MM.1S (cell line): ENCODE data around the gene UBXN11.
A peak's percentile ranks its signal among the peaks of the same experiment; 100 is the strongest.

Source experiments
- DNase-seq: peaks from one replicate; pipeline ENCODE4 v3.0.0-alpha.2; 2015
- H2AFZ ChIP-seq: fragments of 300-600 bp; sonication (generic); 2 replicates; pipeline ENCODE4 v1.6.0; 2016; ENCODE audit warnings: antibody characterized with exemption, low read length
- H3F3A ChIP-seq: fragments of 300-600 bp; sonication (generic); 2 replicates; pipeline ENCODE4 v1.6.1; 2016; ENCODE audit warnings: mild to moderate bottlenecking, antibody characterized with exemption, low read length, moderate library complexity, mixed read lengths; ENCODE audit not compliant: insufficient read depth
- H3K27ac ChIP-seq: fragments of 300-600 bp; sonication (generic); 2 replicates; pipeline ENCODE4 v1.5.1; 2016; ENCODE audit warnings: mild to moderate bottlenecking, low read length
- H3K27me3 ChIP-seq: fragments of 300-600 bp; sonication (generic); replicated peaks from 2 replicates; pipeline ENCODE4 v1.6.0; 2016; ENCODE audit warnings: low read length; ENCODE audit not compliant: insufficient read depth
- H3K36me3 ChIP-seq: fragments of 300-600 bp; sonication (generic); replicated peaks from 2 replicates; pipeline ENCODE4 v1.6.1; 2016; ENCODE audit warnings: mild to moderate bottlenecking, low read length, mixed read lengths; ENCODE audit not compliant: insufficient read depth
- H3K4me1 ChIP-seq: fragments of 300-600 bp; sonication (generic); 2 replicates; pipeline ENCODE4 v1.6.1; 2016; ENCODE audit warnings: low read length, mixed read lengths
- H3K4me2 ChIP-seq: fragments of 300-600 bp; sonication (generic); 2 replicates; pipeline ENCODE4 v1.6.0; 2016; ENCODE audit warnings: low read depth, low read length
- H3K4me3 ChIP-seq: fragments of 300-600 bp; sonication (generic); 2 replicates; pipeline ENCODE4 v1.5.1; 2016; ENCODE audit warnings: low read length, mixed read lengths
- H3K79me2 ChIP-seq: fragments of 300-600 bp; sonication (generic); 2 replicates; pipeline ENCODE4 v1.6.1; 2016; ENCODE audit warnings: mixed run types, low read length, mixed read lengths
- H3K9ac ChIP-seq: fragments of 300-600 bp; sonication (generic); 2 replicates; pipeline ENCODE4 v1.6.1; 2016; ENCODE audit warnings: low read length, mixed read lengths
- H3K9me2 ChIP-seq: fragments of 300-600 bp; sonication (generic); replicated peaks from 2 replicates; pipeline ENCODE4 v1.6.1; 2016; ENCODE audit warnings: mild to moderate bottlenecking, low read length, mixed read lengths; ENCODE audit not compliant: insufficient read depth
- H3K9me3 ChIP-seq: fragments of 300-600 bp; sonication (generic); replicated peaks from 2 replicates; pipeline ENCODE4 v1.6.1; 2016; ENCODE audit warnings: mild to moderate bottlenecking, low read length, mixed read lengths; ENCODE audit not compliant: insufficient read depth
- H4K20me1 ChIP-seq: fragments of 300-600 bp; sonication (generic); 2 replicates; pipeline ENCODE4 v1.6.1; 2016; ENCODE audit warnings: mild to moderate bottlenecking, low read length, moderate library complexity, mixed read lengths; ENCODE audit not compliant: insufficient read depth
- CTCF ChIP-seq: fragments of 300-600 bp; sonication (generic); IDR thresholded peaks from 2 replicates; pipeline ENCODE4 v1.5.1; 2016; ENCODE audit warnings: antibody characterized with exemption, low read length, mixed read lengths
- EZH2 ChIP-seq: fragments of 300-600 bp; sonication (generic); optimal IDR thresholded peaks from 2 replicates; pipeline ENCODE3; 2017; ENCODE audit warnings: low read depth, mild to moderate bottlenecking, antibody characterized with exemption, low read length, mixed read lengths
- EZH2phosphoT487 ChIP-seq: fragments of 300-600 bp; sonication (generic); IDR thresholded peaks from 2 replicates; pipeline ENCODE4 v1.6.1; 2018; ENCODE audit warnings: antibody characterized with exemption, low read length

The UBXN11 gene

GRCh38 chr1:26278724-26279455 lies 27.5 kb downstream of the UBXN11 start:
- H3K4me3 ChIP-seq, result peak overlapping the region; percentile 86
- H3K9me2 ChIP-seq, result no peaks in the 10 kb centered on the region
- H3K27ac ChIP-seq, result peak overlapping the region; percentile 48; the same call in 1 of the 2 replicates
- peak overlapping the region; percentile 79 for H3K9ac ChIP-seq
- TF ChIP-seq EZH2phosphoT487 (no peak), EZH2 (no peak), CTCF (no peak)
- H3K27me3 ChIP-seq, result no peaks in the 10 kb centered on the region
- H2AFZ ChIP-seq, result no peak overlapping the region
- peaks cover 16% of the 10 kb centered on the region for H3K4me1 ChIP-seq
- no peaks in the 10 kb centered on the region for H3K9me3 ChIP-seq
- DNase-seq, result no peak
- no peaks in the 10 kb centered on the region for H4K20me1 ChIP-seq
- H3K4me2 ChIP-seq, result peak overlapping the region; percentile 95
- H3K79me2 ChIP-seq, result peaks cover 25% of the 10 kb centered on the region
- peaks cover 23% of the 10 kb centered on the region for H3F3A ChIP-seq
- peaks cover 14% of the 10 kb centered on the region for H3K36me3 ChIP-seq

GRCh38 chr1:26278303-26278702 lies 28.1 kb downstream of the UBXN11 start:
- Histone ChIP-seq H3K4me1 (peaks cover 16% of the 10 kb centered on the region), H3K4me2 (no peak overlapping the region), H3K79me2 (peaks cover 25% of the 10 kb centered on the region), H3K27me3 (no peaks in the 10 kb centered on the region), H3K9me2 (no peaks in the 10 kb centered on the region), H3K9ac (no peak overlapping the region), H3K27ac (no peak overlapping the region), H4K20me1 (no peaks in the 10 kb centered on the region), H3K9me3 (no peaks in the 10 kb centered on the region), H3F3A (peaks cover 23% of the 10 kb centered on the region), H3K36me3 (peaks cover 14% of the 10 kb centered on the region), H3K4me3 (no peak overlapping the region), H2AFZ (no peak overlapping the region)
- no peak for DNase-seq
- TF ChIP-seq EZH2, result no peak
- no peak for TF ChIP-seq EZH2phosphoT487
- TF ChIP-seq CTCF, result no peak

- Histone ChIP-seq H3F3A (peaks cover 23% of the 10 kb centered on the region), H3K27ac (no peak overlapping the region), H3K36me3 (peaks cover 14% of the 10 kb centered on the region)
Observed at GRCh38 chr1:26277719-26278118, 28.7 kb downstream of the UBXN11 start.

More at GRCh38 chr1:26277719-26278118, 28.7 kb downstream of the UBXN11 start:
- H4K20me1 ChIP-seq, result no peaks in the 10 kb centered on the region
- DNase-seq, result no peak
- H3K9ac ChIP-seq, result no peak overlapping the region
- TF ChIP-seq EZH2phosphoT487 (no peak), EZH2 (no peak), CTCF (no peak)
- H3K9me2 ChIP-seq, result no peaks in the 10 kb centered on the region
- H3K79me2 ChIP-seq, result peaks cover 25% of the 10 kb centered on the region
- H3K4me1 ChIP-seq, result peaks cover 16% of the 10 kb centered on the region
- no peak overlapping the region for H3K4me2 ChIP-seq
- no peaks in the 10 kb centered on the region for H3K27me3 ChIP-seq
- H2AFZ ChIP-seq, result no peak overlapping the region
- H3K4me3 ChIP-seq, result no peak overlapping the region
- no peaks in the 10 kb centered on the region for H3K9me3 ChIP-seq
